HepG2 (cell line): ENCODE measurements around the gene ZNF514. TPM values are rescaled to one million over a fixed set of nuclear protein-coding genes. Genes with fewer than 3 reads are reported as not detected.

Experiments
- BHLHE40 ChIP-seq: IDR thresholded peaks from 2 replicates; pipeline ENCODE4 v1.6.1; 2011; ENCODE audit warnings: low read length, improper control_type of control experiment
- GPN1 ChIP-seq: sonication (generic); formaldehyde crosslinking; IDR thresholded peaks from 2 replicates; pipeline ENCODE4 v1.5.1; 2020; ENCODE audit warnings: missing genetic modification reagents, borderline replicate concordance
- GZF1 ChIP-seq: sonication (generic); formaldehyde crosslinking; IDR thresholded peaks from 2 replicates; pipeline ENCODE4 v1.5.1; 2020; ENCODE audit warnings: mild to moderate bottlenecking, missing genetic modification reagents
- HDAC6 ChIP-seq: fragments of 200-600 bp; sonication (generic); IDR thresholded peaks from 2 replicates; pipeline ENCODE4 v1.7.0; 2017; ENCODE audit warnings: mild to moderate bottlenecking, antibody characterized with exemption, low read length, low read depth
- NCOA5 ChIP-seq: sonication (generic); formaldehyde crosslinking; IDR thresholded peaks from 2 replicates; pipeline ENCODE4 v1.4.0; 2020; ENCODE audit warnings: missing genetic modification reagents
- PAWR ChIP-seq: sonication (generic); formaldehyde crosslinking; IDR thresholded peaks from 2 replicates; pipeline ENCODE4 v1.4.0; 2020; ENCODE audit warnings: missing genetic modification reagents, mild to moderate bottlenecking, borderline replicate concordance
- SRSF1 ChIP-seq: fragments of 200-400 bp; formaldehyde crosslinking; optimal IDR thresholded peaks from 2 replicates; pipeline ENCODE3; 2017; ENCODE audit warnings: mild to moderate bottlenecking, low read depth, low read length, moderate library complexity
- STAG1 ChIP-seq: sonication (generic); formaldehyde crosslinking; IDR thresholded peaks from 2 replicates; pipeline ENCODE4 v1.4.0; 2020; ENCODE audit warnings: missing genetic modification reagents
- TGIF2 ChIP-seq: IDR thresholded peaks from 2 replicates; pipeline ENCODE4 v1.6.1; 2016; ENCODE audit warnings: control low read depth, missing compliant biosample characterization
- ZNF720 ChIP-seq: sonication (generic); formaldehyde crosslinking; IDR thresholded peaks from 2 replicates; pipeline ENCODE4 v1.4.0; 2020; ENCODE audit warnings: missing genetic modification reagents
- ZNF775 ChIP-seq: sonication (generic); formaldehyde crosslinking; IDR thresholded peaks from 2 replicates; pipeline ENCODE4 v1.4.0; 2020; ENCODE audit warnings: missing genetic modification reagents, mild to moderate bottlenecking, moderate library complexity, borderline replicate concordance
- ZNF879 ChIP-seq: sonication (generic); formaldehyde crosslinking; IDR thresholded peaks from 2 replicates; pipeline ENCODE4 v1.8.1; 2023; ENCODE audit warnings: missing genetic modification reagents
- ZSCAN22 ChIP-seq: sonication (generic); formaldehyde crosslinking; IDR thresholded peaks from 2 replicates; pipeline ENCODE4 v1.4.0; 2020; ENCODE audit warnings: mild to moderate bottlenecking, missing genetic modification reagents
- polyA plus RNA-seq, 8 experiments: library from polyadenylated mRNA; depleted of rRNA in 3 of 8; stranded (reverse) in 7 of 8; unstranded in 1 of 8; fragments of >200 nt; fragmentation: Illumina TruSeq in 4 of 8; extraction: Trizol in 4 of 8; gene quantifications; 2 replicates each; pipeline versions ENCODE4 v1.2.1 to v1.2.3, GENCODE V29; 2011 to 2016; ENCODE audit warnings: low read depth in 4 of 8, missing spikeins in 1 of 8, mixed read lengths in 1 of 8; ENCODE audit not compliant: insufficient read depth in 1 of 8
- total RNA-seq, 5 experiments: library from RNA; depleted of rRNA; stranded (reverse); fragments of >200 nt; fragmentation: Illumina TruSeq; extraction: Trizol; gene quantifications; 2 replicates each; pipeline ENCODE4 v1.2.3, GENCODE V29; 2016; ENCODE audit warnings: low read depth in 1 of 5
- TF ChIP-seq, protein P1 (sequence below): IDR thresholded peaks from 2 replicates; pipeline ENCODE4 v1.6.1; 2016; ENCODE audit warnings: low read depth, missing genetic modification reagents, missing compliant biosample characterization
- TF ChIP-seq, protein P2 (sequence below): sonication (generic); formaldehyde crosslinking; IDR thresholded peaks from 2 replicates; pipeline ENCODE4 v1.4.0; 2020; ENCODE audit warnings: missing genetic modification reagents
- TF ChIP-seq, protein P3 (sequence below): sonication (generic); formaldehyde crosslinking; IDR thresholded peaks from 2 replicates; pipeline ENCODE4 v1.8.1; 2022; ENCODE audit warnings: mild to moderate bottlenecking, missing genetic modification reagents
- TF ChIP-seq, protein P4 (sequence below): IDR thresholded peaks from 2 replicates; pipeline ENCODE4 v1.6.1; 2016; ENCODE audit warnings: low read depth
- TF ChIP-seq, protein P5 (sequence below): sonication (generic); formaldehyde crosslinking; IDR thresholded peaks from 2 replicates; pipeline ENCODE4 v1.4.0; 2020; ENCODE audit warnings: missing genetic modification reagents

ZNF514 gene
- total and polyA plus RNA-seq, 2 of the 13 experiments (the other 11 are each of a cell fraction or from before 2014, with no cell fraction given) = 15.2 to 18.7 TPM

DNA sequence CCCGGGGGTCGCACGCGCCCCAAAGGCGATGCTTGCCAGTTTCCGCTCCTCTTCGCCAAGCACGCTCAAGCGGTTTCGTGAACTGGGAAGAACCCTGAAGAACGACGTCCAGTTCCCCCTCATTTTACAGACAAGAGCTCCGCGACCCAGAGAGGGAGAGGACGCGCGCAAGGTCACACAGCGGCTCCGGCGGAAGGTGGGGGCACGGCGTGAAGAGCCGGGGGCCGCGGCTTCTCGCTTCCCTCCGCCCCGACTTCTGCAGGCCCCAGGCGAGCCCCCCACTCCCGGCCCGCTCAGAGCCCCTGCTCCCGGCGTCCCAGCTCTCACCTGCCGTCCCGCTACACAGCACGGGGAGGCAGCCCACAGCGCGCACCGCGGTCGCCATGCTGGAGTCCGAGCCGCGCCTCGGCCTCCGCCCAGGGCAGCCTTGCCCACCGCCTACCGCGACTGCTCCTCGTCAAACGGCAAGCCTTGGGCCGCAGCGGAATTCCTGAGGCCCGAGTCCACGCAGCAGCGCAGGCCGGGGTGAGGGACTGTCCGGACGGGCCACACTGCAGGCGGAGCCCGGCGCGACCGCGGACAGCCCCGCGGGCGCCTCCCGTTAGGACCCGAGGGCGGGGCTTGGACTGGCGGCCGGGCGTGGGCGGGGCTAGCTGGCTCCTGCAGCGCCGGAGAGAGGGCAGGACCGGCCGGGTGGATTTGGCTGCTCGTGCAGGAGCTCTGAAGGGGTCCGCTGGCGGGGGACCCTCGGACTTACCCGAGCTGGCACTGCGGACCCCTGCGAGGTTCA is 38.0 kb downstream of the ZNF514 start, which contains the start of gene MRPS5 (continued):
- TF ChIP-seq, protein P1, sequence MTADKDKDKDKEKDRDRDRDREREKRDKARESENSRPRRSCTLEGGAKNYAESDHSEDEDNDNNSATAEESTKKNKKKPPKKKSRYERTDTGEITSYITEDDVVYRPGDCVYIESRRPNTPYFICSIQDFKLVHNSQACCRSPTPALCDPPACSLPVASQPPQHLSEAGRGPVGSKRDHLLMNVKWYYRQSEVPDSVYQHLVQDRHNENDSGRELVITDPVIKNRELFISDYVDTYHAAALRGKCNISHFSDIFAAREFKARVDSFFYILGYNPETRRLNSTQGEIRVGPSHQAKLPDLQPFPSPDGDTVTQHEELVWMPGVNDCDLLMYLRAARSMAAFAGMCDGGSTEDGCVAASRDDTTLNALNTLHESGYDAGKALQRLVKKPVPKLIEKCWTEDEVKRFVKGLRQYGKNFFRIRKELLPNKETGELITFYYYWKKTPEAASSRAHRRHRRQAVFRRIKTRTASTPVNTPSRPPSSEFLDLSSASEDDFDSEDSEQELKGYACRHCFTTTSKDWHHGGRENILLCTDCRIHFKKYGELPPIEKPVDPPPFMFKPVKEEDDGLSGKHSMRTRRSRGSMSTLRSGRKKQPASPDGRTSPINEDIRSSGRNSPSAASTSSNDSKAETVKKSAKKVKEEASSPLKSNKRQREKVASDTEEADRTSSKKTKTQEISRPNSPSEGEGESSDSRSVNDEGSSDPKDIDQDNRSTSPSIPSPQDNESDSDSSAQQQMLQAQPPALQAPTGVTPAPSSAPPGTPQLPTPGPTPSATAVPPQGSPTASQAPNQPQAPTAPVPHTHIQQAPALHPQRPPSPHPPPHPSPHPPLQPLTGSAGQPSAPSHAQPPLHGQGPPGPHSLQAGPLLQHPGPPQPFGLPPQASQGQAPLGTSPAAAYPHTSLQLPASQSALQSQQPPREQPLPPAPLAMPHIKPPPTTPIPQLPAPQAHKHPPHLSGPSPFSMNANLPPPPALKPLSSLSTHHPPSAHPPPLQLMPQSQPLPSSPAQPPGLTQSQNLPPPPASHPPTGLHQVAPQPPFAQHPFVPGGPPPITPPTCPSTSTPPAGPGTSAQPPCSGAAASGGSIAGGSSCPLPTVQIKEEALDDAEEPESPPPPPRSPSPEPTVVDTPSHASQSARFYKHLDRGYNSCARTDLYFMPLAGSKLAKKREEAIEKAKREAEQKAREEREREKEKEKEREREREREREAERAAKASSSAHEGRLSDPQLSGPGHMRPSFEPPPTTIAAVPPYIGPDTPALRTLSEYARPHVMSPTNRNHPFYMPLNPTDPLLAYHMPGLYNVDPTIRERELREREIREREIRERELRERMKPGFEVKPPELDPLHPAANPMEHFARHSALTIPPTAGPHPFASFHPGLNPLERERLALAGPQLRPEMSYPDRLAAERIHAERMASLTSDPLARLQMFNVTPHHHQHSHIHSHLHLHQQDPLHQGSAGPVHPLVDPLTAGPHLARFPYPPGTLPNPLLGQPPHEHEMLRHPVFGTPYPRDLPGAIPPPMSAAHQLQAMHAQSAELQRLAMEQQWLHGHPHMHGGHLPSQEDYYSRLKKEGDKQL = no peak
- TF ChIP-seq STAG1 (CRISPR knock-in tag) (no peak), ZNF720 (CRISPR knock-in tag) (no peak), HDAC6 (no peak), GZF1 (CRISPR knock-in tag) (no peak), ZNF775 (CRISPR knock-in tag) (peak; percentile 36; the same call in 1 of the 2 replicates), NCOA5 (CRISPR knock-in tag) (no peak), ZSCAN22 (CRISPR knock-in tag) (no peak; the same call in 1 of the 2 replicates), BHLHE40 (no peak; the same call in 1 of the 2 replicates), ZNF879 (no peak), PAWR (CRISPR knock-in tag) (0 out of 2 replicates have a peak, but pooled peaks have one; percentile 44), TGIF2 (0 out of 2 replicates have a peak, but pooled peaks have one; percentile 38), GPN1 (no peak), SRSF1 (peak; percentile 65)
- TF ChIP-seq, protein P2, sequence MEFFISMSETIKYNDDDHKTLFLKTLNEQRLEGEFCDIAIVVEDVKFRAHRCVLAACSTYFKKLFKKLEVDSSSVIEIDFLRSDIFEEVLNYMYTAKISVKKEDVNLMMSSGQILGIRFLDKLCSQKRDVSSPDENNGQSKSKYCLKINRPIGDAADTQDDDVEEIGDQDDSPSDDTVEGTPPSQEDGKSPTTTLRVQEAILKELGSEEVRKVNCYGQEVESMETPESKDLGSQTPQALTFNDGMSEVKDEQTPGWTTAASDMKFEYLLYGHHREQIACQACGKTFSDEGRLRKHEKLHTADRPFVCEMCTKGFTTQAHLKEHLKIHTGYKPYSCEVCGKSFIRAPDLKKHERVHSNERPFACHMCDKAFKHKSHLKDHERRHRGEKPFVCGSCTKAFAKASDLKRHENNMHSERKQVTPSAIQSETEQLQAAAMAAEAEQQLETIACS (CRISPR knock-in tag) = no peak
- TF ChIP-seq, protein P3, sequence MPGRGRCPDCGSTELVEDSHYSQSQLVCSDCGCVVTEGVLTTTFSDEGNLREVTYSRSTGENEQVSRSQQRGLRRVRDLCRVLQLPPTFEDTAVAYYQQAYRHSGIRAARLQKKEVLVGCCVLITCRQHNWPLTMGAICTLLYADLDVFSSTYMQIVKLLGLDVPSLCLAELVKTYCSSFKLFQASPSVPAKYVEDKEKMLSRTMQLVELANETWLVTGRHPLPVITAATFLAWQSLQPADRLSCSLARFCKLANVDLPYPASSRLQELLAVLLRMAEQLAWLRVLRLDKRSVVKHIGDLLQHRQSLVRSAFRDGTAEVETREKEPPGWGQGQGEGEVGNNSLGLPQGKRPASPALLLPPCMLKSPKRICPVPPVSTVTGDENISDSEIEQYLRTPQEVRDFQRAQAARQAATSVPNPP (CRISPR knock-in tag) = peak; percentile 71; the same call in 1 of the 2 replicates
- TF ChIP-seq, protein P4, sequence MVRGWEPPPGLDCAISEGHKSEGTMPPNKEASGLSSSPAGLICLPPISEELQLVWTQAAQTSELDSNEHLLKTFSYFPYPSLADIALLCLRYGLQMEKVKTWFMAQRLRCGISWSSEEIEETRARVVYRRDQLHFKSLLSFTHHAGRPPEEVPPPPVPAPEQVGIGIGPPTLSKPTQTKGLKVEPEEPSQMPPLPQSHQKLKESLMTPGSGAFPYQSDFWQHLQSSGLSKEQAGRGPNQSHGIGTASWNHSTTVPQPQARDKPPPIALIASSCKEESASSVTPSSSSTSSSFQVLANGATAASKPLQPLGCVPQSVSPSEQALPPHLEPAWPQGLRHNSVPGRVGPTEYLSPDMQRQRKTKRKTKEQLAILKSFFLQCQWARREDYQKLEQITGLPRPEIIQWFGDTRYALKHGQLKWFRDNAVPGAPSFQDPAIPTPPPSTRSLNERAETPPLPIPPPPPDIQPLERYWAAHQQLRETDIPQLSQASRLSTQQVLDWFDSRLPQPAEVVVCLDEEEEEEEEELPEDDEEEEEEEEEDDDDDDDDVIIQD = no peak
- TF ChIP-seq, protein P5, sequence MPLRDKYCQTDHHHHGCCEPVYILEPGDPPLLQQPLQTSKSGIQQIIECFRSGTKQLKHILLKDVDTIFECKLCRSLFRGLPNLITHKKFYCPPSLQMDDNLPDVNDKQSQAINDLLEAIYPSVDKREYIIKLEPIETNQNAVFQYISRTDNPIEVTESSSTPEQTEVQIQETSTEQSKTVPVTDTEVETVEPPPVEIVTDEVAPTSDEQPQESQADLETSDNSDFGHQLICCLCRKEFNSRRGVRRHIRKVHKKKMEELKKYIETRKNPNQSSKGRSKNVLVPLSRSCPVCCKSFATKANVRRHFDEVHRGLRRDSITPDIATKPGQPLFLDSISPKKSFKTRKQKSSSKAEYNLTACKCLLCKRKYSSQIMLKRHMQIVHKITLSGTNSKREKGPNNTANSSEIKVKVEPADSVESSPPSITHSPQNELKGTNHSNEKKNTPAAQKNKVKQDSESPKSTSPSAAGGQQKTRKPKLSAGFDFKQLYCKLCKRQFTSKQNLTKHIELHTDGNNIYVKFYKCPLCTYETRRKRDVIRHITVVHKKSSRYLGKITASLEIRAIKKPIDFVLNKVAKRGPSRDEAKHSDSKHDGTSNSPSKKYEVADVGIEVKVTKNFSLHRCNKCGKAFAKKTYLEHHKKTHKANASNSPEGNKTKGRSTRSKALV (CRISPR knock-in tag) = peak; percentile 92
